Keratinocyte (primary cell): ENCODE measurements around the gene SNTG2.

Source experiments
- CTCF ChIP-seq, 3 experiments: IDR thresholded peaks in 1 of 3; conservative IDR thresholded peaks in 1 of 3; optimal IDR thresholded peaks in 1 of 3; 2 replicates in 2 of 3; 3 replicates in 1 of 3; pipeline versions ENCODE3 to v1.5.1; 2011; ENCODE audit warnings: low read length in 3 of 3, mild to moderate bottlenecking in 3 of 3, moderate library complexity in 2 of 3, control low read depth in 1 of 3, inconsistent platforms in 1 of 3; ENCODE audit not compliant: insufficient read depth in 2 of 3; ENCODE audit errors: extremely low read depth in 1 of 3
- EZH2 ChIP-seq: IDR thresholded peaks from one replicate; pipeline ENCODE4 v1.6.1; 2012; ENCODE audit warnings: inconsistent platforms, mild to moderate bottlenecking, low read length, moderate library complexity

GRCh38 chr2:1301056-1301455 is 350.4 kb downstream of the SNTG2 start:
- no peak for TF ChIP-seq CTCF (optimal IDR thresholded peaks at IDR 0.05 in 1 of 3, IDR thresholded peaks at IDR 0.05 in 1 of 3, conservative IDR thresholded peaks at IDR 0.05 in 1 of 3; ENCODE audit: extremely low read depth in 1 of 3, insufficient read depth in 2 of 3, low read length in 3 of 3)
- TF ChIP-seq EZH2 = no peak
